ENCODE measurements around the gene SHROOM3.

DNA sequence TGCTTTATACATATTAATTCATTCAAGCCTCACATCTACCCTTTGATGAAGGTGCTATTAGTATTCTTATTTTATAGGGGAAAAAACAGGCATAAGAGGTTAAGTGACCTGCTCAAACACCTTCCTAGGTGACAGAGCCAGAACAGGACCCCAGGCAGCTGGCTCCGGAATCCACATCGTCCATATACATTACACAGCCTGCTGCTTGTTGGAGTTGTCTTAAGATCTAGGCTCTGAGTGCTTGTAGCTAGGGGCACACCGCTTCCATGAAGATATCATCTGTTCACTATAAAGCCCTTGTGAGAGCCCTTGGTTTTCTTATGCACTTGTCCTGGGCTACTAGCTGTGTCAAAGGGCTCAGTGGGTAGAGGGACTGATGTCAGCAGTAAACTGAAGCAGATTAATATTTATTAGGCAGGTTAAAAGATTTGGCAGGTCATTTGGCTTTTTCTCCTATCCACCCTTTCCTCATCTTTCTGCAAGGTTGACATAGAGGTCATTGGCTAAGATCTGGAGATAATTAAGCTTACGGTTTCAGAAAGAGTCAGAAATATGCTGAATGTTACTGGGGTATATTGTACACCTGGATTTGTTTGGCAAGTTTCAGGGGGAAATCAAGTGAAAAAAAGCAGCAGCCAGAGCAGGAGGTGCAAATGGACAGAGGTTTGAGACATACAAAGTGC, 267.6 kb downstream of the SHROOM3 start:
- TF ChIP-seq, protein P1, sequence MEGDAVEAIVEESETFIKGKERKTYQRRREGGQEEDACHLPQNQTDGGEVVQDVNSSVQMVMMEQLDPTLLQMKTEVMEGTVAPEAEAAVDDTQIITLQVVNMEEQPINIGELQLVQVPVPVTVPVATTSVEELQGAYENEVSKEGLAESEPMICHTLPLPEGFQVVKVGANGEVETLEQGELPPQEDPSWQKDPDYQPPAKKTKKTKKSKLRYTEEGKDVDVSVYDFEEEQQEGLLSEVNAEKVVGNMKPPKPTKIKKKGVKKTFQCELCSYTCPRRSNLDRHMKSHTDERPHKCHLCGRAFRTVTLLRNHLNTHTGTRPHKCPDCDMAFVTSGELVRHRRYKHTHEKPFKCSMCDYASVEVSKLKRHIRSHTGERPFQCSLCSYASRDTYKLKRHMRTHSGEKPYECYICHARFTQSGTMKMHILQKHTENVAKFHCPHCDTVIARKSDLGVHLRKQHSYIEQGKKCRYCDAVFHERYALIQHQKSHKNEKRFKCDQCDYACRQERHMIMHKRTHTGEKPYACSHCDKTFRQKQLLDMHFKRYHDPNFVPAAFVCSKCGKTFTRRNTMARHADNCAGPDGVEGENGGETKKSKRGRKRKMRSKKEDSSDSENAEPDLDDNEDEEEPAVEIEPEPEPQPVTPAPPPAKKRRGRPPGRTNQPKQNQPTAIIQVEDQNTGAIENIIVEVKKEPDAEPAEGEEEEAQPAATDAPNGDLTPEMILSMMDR (IDR thresholded peaks at IDR 0.05; ENCODE audit: poor library complexity, severe bottlenecking) = no peak
- TF ChIP-seq MXI1 (conservative IDR thresholded peaks at IDR 0.05; ENCODE audit: poor library complexity, severe bottlenecking) = no peak
- TF ChIP-seq EZH2 (IDR thresholded peaks at IDR 0.05; ENCODE audit: borderline replicate concordance, insufficient read depth, low read length, poor library complexity, severe bottlenecking) = no peak
- no peak for TF ChIP-seq RAD21 (conservative IDR thresholded peaks at IDR 0.05)
- no peak for TF ChIP-seq EP300 (conservative IDR thresholded peaks at IDR 0.05; ENCODE audit: poor library complexity, severe bottlenecking)
- TF ChIP-seq POLR2AphosphoS5 (IDR thresholded peaks at IDR 0.05) = no peak

Data from neural cell (in vitro differentiated cells).